Body of pancreas (tissue), 4 donors: Measurements from ENCODE around the gene SLC7A6OS.

Experiments
- POLR2A ChIP-seq, 3 donors: fragments of 450-650 bp; IDR thresholded peaks; one replicate each; pipeline ENCODE4 v1.6.1; 2016; ENCODE audit warnings: antibody characterized with exemption in 3 of 3, mild to moderate bottlenecking in 2 of 3
- TF ChIP-seq, protein P1 (sequence below), 7 experiments: fragments of 450-650 bp in 4 of 7; fragments of 200-600 bp in 3 of 7; sonication (generic) in 3 of 7; IDR thresholded peaks; one replicate each; pipeline ENCODE4 v1.5.1; 2016 to 2019; ENCODE audit warnings: antibody characterized with exemption in 7 of 7

GRCh38 chr16:68298312-68298711 lies 12.4 kb downstream of the SLC7A6OS start:
- TF ChIP-seq, protein P1, sequence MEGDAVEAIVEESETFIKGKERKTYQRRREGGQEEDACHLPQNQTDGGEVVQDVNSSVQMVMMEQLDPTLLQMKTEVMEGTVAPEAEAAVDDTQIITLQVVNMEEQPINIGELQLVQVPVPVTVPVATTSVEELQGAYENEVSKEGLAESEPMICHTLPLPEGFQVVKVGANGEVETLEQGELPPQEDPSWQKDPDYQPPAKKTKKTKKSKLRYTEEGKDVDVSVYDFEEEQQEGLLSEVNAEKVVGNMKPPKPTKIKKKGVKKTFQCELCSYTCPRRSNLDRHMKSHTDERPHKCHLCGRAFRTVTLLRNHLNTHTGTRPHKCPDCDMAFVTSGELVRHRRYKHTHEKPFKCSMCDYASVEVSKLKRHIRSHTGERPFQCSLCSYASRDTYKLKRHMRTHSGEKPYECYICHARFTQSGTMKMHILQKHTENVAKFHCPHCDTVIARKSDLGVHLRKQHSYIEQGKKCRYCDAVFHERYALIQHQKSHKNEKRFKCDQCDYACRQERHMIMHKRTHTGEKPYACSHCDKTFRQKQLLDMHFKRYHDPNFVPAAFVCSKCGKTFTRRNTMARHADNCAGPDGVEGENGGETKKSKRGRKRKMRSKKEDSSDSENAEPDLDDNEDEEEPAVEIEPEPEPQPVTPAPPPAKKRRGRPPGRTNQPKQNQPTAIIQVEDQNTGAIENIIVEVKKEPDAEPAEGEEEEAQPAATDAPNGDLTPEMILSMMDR (IDR thresholded peaks at IDR 0.05) = no peak
- TF ChIP-seq POLR2A (IDR thresholded peaks at IDR 0.05) = no peak
